Activated T-cell treated with anti-CD3 and anti-CD28 coated beads for 1 hour (primary cell): Measurements from ENCODE around the gene ALDH16A1.
"Not testable (repeated sequence)": the region's sequence is repeated elsewhere in the genome, so short reads cannot be mapped to it uniquely, and the experiment has no call there.

ENCODE experiments used
- DNase-seq: peaks from one replicate; pipeline ENCODE4 v3.0.0-alpha.2; 2020; ENCODE audit warnings: low read depth

Gene ALDH16A1

DNA sequence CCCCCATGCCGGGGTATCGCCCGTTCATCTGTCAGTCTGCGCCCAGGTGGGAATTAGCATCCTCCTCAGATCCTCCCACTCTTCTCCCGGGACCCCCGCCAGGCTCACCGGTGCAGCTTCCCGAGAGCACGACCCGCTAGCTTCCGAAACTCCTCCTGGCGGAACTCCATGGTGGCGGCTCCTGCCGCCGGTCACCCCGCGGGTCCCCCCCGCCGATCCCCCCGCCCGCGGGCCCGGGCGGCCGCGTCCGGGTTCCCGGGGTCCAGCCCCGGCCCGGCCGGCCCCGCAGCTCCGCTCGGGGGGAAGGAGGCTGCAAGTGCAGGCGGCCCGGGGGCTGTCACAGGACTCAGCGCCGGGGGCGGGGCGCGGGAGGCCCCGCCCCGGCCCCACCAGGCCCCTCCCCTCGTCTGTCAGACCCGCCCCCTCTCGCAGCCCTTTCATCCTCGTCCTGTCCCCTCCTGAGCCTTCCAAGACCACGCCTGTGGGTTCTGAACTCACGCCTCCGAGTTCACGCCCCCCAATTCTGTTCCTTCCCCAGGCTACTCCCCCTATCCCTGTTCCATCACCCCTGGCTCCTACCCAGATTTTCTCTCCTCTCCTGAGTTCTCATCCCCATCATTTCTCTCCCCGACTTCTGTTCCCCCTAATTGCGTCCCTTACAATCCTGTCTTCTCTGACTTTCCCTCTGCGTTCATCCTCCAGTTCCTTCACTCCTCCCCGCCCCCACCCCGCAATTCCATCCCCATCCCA is 11.6 kb upstream of the ALDH16A1 start, which contains the start of gene SLC17A7:
TSS of gene SLC17A7 (minus strand) at position 318 of the 750 bp plus-strand sequence. CDS start at position 170, 148 bp downstream.
- no peak for DNase-seq

DNA sequence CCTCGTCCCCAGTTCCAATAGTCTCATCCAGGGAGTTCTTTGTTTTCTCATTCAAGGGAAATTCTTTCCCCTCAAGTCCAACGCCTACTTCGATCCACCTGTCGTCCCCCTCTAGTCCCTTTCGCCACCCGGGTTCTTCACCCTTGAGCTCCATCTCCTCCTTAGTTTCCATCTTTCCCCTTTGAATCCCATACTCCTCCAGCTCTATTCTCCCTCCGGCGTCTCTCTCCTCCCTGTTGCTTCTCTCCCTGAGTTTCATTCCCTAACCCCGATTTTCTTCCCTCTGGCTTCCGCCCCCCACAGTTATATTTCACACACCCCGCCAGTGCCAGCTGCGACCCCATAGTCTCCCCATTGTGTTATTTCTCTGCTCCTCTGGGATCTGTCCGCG is 11.1 kb upstream of the ALDH16A1 start:
- no peak for DNase-seq

DNA sequence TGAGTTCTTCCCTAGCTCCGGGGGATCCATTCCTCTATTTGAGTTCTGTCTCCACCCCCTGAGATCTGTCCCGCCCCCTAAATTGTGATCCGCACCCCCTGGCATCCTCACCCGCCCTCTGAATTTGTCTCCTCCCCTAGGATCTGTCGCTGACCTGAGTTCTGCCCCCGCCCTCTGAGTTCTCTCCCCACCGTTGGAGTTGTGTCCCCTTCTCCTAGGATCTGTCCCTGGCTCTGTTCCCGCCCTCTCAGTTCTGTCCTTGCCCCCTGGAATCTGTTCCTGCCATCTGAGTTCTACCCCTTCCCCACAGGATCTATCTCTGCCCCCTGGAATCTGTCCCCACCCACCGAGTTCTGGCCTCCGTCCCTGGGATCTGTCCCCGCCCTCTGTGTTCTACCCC is 10.7 kb upstream of the ALDH16A1 start:
- no peak for DNase-seq

DNA sequence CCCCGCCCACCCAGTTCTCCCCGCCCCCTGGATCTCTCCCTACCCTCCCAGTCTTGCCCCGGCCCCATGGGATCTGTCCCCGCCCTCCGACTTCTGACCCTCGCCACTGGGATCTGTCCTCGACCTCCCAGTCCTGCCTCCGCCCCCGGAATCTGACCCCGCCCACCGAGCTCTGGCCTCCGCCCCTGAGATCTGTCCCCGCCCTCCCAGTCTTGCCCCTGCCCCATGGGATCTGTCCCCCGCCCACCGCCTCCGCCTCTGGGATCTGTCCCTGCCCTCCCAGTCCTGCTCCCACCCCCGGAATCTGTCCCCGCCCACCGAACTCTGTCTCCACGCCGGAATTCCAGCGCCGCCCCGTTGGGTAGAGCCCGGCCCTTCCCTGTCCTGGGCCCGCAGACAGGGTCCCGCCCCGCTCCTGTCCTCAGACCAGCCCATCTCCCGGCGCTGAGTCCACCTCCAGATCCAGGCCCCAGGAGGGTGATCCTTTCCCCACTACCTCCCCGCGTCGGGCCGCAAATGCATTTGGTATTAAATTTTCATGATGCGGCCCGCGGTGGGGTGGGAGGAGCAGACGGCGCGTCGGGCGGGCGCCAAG is 10.2 kb upstream of the ALDH16A1 start:
- DNase-seq: no peak

DNA sequence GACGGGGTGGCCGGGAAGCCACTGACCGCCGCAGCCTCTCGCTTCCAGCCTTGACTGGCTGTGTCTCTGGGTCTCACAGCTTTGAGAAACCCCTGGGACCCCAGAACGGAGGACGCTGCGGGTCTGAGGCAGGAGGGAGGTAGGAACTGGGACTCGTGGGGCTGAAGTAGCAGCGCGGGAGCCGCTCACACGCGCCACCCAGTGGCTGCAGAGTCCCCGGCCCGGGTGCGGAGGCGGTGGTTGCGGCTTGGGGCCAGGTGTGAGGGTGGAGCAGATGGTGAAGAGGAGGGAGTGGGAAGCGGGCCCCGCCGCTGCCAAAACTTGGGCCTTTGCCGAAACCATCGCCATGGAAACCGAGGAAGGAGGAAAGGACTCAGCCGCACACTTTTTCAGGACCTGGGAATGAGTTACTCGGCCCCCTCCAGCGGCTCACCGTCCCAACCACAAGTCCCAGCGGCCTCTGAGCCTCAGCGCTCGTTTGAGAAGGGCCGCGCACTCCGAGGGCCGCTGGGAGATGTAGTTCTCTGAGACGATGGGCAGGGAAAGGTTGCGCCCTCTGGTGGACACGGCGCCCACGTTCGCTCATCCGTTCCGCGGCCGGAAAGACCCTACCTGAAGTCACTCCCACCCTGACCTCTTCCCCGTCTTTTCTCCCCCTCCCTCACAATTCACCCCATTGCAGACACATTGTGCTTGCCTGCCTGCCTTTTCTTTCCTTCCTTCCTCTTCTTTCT is 9.5 kb upstream of the ALDH16A1 start:
- peak; percentile 91 for DNase-seq

DNA sequence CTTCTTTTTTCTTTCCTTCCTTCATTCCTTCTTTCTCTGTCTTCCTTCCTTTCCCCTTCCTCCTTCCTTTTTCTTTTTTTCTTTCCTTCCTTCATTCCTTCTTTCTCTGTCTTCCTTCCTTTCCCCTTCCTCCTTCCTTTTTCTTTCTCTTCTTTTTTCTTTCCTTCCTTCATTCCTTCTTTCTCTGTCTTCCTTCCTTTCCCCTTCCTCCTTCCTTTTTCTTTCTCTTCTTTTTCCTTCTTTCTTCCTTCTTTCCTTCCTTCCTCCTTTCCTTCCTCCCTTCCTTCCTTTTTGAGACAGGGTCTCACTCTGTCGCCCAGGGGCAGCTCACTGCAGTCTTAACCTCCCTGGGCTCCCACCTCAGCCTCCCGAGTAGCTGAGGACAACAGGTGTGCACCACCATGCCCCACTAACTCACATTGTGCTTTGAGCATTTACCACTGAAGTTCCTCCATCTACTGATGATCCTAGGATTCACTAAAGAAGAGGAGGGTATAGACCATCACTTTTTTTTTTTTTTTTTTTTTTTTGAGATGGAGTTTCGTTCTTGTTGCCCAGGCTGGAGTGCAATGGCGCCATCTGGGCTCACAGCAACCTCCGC is 8.8 kb upstream of the ALDH16A1 start:
- DNase-seq: not testable (repeated sequence)

DNA sequence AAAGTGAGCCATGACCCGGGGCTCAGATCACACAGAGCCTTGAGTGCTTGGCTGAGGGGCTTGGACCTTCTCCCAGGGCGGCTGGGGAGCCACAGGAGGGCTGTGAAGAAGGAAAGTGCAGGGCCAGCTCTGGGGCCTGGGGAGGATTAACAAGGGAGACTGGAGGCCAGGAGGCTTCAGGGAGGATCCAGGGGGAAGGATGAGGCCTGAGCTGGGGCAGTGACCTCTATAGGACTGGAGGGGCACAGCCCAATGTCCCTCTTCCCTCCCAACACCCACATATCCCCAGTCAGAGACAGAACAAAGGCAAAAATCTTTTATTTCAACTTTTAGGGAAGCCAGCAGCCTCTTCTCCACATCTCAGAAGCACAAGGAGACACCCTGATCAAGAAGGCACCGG is 7.0 kb upstream of the ALDH16A1 start:
- no peak for DNase-seq

DNA sequence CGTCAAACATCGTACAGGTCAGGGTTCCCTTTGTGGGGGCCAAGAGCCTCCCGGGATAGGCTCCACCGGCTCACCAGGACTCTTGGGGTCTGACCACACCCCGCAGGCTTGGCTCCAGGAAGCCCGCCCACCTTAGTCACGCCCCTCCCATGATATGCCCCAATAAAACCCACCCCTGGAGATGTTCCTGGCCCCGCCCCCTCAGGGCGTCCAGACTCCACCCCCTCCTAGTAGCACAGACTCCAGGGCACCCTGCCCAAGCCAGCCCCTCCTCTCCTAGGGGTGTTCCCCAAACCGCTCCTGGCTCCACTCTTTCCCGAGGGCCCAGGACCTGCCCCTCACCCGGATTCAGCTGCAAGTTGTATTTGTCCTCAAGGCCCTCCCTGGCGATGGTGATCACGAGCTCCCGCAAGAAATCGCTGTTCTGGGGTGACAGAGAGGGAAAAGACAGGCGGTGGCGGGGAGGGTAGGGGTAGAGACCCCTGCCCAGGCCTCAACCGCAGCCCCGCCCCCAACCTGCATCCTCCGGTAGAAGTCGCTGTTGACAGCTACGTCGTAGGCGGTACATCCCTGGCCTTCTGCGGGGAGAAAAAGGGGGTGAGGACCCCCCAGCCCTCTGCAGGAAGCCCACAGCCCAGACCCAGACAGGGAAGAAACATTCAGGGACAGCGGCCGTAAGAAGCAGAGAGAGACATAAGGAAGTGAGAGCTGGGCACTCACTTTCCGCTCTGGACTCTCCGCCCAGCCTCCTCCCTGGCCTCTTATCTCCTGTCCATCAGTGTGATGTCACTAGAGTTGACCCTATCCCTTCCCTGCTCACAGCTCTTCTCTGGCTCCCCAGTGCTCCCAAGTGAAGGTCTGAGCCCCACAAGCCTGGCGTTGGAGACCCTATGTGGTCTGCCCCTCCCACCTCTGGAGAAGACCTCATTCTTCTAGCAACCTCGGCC is 5.3 kb upstream of the ALDH16A1 start:
- DNase-seq: no peak

DNA sequence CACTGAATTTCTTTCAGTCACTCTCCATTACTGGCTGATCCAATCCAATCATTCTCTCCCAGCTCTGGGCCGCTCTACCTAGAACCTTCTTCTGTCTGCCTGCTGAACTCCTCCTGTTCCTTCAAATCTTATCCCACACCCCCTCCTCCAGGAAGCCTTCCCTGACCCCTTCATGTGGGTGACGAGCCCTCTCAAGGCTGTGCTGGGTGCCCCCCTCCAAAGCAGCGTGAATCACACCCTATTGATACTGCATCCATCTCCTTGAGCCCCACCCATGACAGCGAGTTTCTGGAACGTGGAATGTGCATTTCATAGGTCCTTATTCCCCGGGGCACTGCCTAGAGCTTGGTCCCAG is 4.6 kb upstream of the ALDH16A1 start:
- no peak for DNase-seq

DNA sequence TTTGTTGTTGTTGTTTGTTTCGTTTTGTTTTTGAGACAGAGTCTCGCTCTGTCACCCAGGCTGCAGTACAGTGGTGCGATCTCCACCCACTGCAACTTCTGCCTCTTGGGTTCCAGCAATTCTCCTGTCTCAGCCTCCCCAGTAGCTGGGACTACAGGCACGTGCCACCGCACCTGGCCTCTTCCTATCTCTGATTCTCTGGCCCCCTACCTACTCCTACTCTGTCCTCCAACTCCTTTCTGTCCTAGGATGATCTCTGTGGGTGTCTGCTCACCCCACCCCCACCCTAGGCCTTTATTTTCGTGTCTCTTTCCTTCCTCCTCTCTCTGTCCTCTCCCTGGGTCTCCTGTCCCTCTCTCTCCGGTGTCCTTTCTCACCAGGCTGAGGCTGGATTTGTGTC is 2.6 kb upstream of the ALDH16A1 start:
- no peak for DNase-seq

DNA sequence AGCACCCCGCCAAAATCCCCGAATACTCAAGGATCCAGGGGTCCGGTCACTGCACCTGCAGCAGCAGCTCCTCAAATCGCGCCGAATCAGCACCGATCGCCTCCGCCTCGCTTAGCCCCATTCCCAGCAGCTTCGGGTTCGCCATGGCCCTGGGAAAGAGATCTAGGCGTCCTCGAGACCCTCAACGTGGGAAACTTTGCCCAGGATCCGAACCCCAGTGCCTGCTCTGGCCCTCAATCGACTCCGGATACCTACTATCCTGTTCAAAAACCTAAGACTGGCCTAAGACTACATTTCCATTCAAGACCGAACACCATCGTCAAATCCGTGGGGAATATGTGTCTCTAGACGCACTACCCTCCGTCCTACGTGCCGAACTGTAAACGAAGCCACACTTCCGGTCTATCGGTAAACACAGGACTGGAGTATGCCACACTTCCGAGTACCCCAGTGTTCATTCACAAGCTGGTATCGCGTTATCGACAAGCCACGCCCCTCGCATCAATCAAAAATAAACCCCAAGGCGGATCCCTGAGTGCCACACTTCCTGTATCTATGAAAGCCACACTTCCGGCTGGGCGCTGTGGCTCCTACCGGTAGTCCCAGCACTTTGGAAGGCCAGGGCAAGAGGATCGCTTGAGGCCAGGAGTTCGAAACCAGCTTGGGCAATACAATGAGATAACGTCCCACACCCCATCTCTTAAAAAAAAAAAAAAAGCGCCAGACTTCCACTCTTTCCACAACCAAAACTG is 1.4 kb upstream of the ALDH16A1 start, which contains the start of gene PIH1D1:
TSS of gene PIH1D1 (minus strand) at position 385 of the 752 bp plus-strand sequence. CDS start at position 145, 240 bp downstream.
- peak; percentile 90 for DNase-seq

DNA sequence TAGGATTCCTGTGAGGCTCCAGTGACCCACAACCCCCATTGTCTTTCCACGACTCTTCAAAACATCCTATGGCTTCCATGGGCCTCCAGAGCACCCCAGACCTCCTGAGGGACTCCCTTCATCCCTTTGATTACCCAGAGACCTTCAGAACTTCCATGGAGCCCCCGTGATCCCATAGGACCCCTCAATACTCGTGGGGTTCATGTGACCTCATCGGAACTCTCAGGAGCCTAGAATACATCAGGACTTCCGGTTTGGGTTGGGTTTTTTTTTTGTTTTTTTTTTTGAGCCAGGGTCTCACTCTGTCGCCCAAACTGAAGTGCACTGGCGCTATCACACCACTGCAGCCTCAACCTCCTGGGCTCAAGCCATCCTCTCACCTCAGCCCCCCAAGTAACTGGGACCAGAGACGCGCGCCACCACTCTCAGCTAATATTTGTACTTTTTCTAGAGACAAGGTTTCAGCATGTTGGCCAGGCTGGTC is 774 bp downstream of the ALDH16A1 start:
- no peak for DNase-seq

DNA sequence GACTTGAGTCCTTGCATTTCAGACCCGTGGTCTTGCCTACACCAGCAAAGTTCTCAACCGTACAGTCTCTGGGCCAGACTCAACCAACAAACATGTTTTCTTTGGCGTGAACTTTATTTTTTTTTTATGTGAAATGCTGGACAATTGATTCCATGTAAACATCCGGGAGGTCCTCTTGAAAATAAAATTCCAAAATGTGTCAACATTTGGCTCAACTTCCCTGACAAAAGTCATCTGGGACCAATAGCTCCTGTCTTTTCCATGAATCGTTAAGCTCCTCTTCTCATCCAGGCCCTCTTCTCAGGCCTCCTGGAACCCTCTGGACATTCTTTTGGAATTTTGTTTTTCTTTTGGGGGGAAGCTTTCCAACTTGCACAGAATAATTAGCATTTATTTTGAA is 2.7 kb downstream of the ALDH16A1 start:
- no peak for DNase-seq

DNA sequence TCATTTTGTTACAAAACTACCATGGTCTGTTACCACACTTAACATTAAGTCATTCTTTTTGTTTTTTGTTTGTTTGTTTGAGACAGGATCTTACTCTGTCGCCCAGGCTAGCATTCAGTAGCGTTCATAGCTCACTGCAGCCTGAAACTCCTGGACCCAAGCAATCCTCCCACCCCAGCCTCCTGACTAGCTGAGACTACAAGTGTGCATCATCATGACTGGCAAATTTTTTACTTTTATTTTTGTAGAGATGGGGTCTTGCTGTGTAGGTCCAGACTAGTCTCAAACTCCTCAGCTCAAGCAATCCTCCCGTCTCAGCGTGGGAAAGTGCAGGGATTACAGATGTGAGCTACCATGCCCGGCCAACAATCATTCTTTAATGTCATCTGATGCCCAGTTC is 3.3 kb downstream of the ALDH16A1 start:
- no peak for DNase-seq

DNA sequence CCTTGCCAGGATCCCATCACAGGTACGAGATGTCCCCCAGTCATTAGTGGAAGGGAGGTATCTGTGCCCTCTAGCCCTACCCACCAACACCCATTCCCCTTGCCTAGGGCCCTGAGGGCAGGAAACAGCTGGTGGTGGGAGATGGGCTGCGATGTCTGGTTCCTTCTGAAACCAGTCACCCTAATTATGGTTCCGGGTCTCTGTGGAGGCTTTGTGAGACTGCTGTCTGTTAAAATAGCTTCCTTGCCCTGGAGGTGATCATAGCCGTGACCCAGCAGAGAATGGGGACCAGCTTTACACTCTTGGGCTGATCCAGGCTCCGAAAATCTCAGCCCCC is 5.5 kb downstream of the ALDH16A1 start:
- DNase-seq: no peak

DNA sequence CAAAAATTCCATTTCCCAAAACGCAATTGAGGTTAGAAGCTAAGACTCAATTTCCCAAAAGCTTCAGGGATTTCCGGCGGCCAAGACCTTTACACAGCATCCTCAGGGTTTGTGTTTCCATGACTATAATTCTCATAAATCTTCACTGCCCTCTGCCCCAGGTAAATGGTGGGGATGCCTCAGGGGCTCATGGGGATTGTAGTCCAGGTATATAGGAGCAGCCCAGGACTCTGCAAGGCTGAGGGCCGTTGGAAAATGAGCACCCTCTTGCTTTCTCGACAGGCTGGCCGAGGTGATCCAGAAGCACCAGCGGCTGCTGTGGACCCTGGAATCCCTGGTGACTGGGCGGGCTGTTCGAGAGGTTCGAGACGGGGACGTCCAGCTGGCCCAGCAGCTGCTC is 6.4 kb downstream of the ALDH16A1 start:
- no peak for DNase-seq

DNA sequence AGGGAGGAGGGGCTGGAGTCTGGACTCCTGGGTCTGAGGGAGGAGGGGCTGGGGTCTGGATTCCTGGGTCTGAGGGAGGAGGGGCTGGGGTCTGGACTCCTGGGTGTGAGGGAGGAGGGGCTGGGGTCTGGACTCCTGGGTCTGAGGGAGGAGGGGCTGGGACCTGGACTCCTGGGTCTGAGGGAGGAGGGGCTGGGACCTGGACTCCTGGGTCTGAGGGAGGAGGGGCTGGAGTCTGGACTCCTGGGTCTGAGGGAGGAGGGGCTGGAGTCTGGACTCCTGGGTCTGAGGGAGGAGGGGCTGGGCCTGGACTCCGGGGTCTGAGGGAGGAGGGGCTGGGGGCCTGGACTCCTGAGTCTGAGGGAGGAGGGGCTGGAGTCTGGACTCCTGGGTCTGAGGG is 8.1 kb downstream of the ALDH16A1 start:
- not testable (repeated sequence) for DNase-seq

DNA sequence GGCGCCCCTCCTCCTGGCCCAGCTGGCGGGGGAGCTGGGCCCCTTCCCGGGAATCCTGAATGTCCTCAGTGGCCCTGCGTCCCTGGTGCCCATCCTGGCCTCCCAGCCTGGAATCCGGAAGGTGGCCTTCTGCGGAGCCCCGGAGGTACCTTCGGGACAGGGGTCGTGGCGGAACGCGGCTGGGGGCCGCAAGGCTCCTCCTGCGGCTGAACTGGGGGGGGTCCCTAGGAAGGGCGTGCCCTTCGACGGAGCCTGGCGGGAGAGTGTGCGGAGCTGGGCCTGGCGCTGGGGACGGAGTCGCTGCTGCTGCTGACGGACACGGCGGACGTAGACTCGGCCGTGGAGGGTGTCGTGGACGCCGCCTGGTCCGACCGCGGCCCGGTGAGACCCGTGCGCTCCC is 8.6 kb downstream of the ALDH16A1 start:
- DNase-seq: no peak

DNA sequence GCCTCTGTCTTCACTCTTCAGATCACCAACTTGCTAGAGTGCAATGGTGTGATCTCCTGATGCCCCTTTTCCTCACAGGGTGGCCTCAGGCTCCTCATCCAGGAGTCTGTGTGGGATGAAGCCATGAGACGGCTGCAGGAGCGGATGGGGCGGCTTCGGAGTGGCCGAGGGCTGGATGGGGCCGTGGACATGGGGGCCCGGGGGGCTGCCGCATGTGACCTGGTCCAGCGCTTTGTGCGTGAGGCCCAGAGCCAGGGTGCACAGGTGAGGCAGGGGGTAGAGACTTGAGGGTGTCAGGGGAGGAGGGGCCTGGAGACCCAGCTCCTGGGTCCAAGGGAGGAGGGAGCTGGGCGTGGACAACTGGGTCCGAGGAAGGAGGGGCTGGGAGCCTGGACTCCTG is 9.5 kb downstream of the ALDH16A1 start:
- no peak for DNase-seq

DNA sequence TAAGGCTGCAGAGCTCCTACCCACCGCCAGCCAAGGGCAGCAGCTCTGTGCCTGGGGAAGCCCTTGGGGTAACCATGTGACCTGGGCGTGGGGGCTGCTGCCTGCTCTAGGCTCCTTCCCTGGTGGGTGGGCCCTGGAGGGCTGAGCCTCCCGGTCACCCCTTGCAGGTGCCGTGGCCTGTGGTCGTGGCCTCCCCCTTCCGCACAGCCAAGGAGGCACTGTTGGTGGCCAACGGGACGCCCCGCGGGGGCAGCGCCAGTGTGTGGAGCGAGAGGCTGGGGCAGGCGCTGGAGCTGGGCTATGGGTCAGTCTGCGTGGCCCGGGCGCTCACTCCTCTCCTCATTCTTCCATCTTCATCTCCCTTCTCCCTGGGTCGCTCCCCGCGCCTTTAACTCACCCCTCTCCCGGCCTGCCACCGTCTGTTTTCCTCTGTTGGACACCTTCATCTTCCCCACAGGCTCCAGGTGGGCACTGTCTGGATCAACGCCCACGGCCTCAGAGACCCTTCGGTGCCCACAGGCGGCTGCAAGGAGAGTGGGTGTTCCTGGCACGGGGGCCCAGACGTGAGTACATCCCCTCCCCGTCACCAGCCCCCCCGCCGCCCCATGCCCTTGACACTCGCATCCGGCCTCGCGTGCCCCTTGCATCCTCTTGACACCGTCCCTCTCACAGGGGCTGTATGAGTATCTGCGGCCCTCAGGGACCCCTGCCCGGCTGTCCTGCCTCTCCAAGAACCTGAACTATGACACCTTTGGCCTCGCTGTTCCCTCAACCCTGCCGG is 11.1 kb downstream of the ALDH16A1 start:
- DNase-seq: no peak
